A549 (cell line): Measurements from ENCODE around the gene MBTPS2.

ENCODE experiments used
- CTCF ChIP-seq: fragments of >200 bp; sonication (Bioruptor Twin); formaldehyde crosslinking; IDR thresholded peaks from 3 replicates; pipeline ENCODE4 v1.5.1; 2016
- KDM5A ChIP-seq: fragments of 200-600 bp; sonication (generic); IDR thresholded peaks from 2 replicates; pipeline ENCODE4 v1.6.1; 2016; ENCODE audit warnings: antibody characterized with exemption, mild to moderate bottlenecking
- RAD21 ChIP-seq, 2 experiments: fragments of >200 bp in 1 of 2; sonication (Bioruptor Twin) in 1 of 2; formaldehyde crosslinking in 1 of 2; IDR thresholded peaks in 1 of 2; conservative IDR thresholded peaks in 1 of 2; 2 replicates in 1 of 2; 3 replicates in 1 of 2; pipeline ENCODE4 v1.6.1; 2012 to 2018; ENCODE audit warnings: inconsistent platforms in 1 of 2

GRCh38 chrX:21912220-21912619 is 72.8 kb downstream of the MBTPS2 start:
- TF ChIP-seq KDM5A (no peak), CTCF (no peak), RAD21 (conservative IDR thresholded peaks at IDR 0.05 in 1 of 2, IDR thresholded peaks at IDR 0.05 in 1 of 2) (no peak)
